ENCODE data around the gene CLEC3B. TPM values are rescaled to one million over a fixed set of nuclear protein-coding genes. Genes with fewer than 3 reads are reported as not detected.

The CLEC3B gene
- total and polyA plus RNA-seq, 12 donors = 34.8 to 355 (median 59.4) TPM

DNA sequence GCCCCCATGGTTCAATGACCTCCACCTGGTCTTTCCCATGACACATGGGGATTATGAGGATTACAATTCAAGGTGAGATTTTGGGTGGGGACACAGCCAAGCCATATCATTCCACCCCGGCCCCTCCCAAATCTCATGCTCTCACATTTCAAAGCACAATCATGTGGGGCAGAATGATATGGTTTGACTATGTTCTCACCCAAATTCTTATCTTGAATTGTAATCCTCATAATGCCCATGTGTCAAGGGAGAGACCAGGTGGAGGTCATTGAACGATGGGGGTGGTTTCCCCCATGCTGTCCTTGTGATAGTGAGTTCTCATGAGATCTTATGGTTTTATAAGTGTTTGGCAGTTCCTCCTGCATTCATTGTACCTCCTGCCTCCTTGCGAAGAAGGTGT lies 2.4 kb upstream of the CLEC3B start:
- H3K4me3 ChIP-seq = no peak overlapping the region
- H3K9me3 ChIP-seq = no peaks in the 10 kb centered on the region
- H3K27me3 ChIP-seq = no peaks in the 10 kb centered on the region
- peak overlapping the region in 2 of 10 donors; percentile 86 for H3K27ac ChIP-seq
- TF ChIP-seq, protein P1, sequence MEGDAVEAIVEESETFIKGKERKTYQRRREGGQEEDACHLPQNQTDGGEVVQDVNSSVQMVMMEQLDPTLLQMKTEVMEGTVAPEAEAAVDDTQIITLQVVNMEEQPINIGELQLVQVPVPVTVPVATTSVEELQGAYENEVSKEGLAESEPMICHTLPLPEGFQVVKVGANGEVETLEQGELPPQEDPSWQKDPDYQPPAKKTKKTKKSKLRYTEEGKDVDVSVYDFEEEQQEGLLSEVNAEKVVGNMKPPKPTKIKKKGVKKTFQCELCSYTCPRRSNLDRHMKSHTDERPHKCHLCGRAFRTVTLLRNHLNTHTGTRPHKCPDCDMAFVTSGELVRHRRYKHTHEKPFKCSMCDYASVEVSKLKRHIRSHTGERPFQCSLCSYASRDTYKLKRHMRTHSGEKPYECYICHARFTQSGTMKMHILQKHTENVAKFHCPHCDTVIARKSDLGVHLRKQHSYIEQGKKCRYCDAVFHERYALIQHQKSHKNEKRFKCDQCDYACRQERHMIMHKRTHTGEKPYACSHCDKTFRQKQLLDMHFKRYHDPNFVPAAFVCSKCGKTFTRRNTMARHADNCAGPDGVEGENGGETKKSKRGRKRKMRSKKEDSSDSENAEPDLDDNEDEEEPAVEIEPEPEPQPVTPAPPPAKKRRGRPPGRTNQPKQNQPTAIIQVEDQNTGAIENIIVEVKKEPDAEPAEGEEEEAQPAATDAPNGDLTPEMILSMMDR (IDR thresholded peaks at IDR 0.05) = no peak
- peaks cover 11 to 79% (median 54%) of the 10 kb centered on the region in 9 donors for H3K4me1 ChIP-seq
- intact Hi-C loops (cut with DNase I) = loop anchor here in 1 of 10 donors (5.0 kb wide), 1 partner anchor 46 kb away; the partner anchor contains the start of genes EXOSC7 and ZDHHC3
- no peaks in the 10 kb centered on the region for H3K36me3 ChIP-seq
- 65 to 77% methylated on average over 3 of the region's 3 CpGs for WGBS, 2 donors
- no peak for DNase-seq
- no peak for ATAC-seq

DNA sequence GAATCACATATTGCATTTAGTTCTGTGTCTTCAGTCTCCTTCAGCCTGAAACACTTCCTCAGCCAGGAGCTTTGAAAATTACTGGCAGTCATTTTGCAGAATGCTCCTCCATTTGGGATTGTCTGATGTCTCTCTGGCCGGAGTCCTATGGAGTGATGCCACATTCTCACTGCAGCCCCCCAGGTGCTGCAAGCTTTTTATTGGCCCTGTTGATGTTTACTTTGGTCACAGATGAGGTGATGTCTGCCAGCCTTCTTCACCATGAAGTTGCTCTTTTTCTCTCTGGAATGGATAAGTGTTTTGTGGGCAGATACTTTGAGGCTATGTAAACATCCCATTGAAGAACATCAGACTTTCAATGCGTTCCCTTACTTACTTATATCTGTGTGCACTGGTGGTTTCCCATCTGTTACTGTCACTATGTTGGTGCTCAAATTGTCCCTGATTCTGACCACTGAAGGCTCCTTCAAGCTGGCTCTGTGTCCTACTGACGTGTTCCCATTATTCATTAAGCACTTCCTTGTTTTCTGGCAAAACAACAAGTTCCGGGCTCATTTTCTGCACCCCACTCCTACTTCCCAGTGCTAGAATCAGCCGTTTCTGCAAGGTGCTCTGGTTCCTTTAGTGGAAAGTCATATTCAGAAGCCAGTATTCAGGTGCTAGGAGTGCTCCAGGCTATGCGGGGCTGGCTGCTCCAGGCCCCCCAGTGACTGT lies 1.4 kb upstream of the CLEC3B start:
- H3K27ac ChIP-seq = peak overlapping the region; percentile 49 to 88 (median 84)
- TF ChIP-seq, protein P1 (IDR thresholded peaks at IDR 0.05) = no peak
- no peaks in the 10 kb centered on the region for H3K27me3 ChIP-seq
- no peak overlapping the region for H3K4me3 ChIP-seq
- ATAC-seq (peak in 6 of 8 donors; percentile 1 to 28 (median 14)), DNase-seq (peak in 1 of 2 donors; percentile 56)
- intact Hi-C loops (cut with DNase I) = loop anchor here in 2 of 10 donors (5.0 kb wide), 2 partner anchors 32 to 47 kb away; partner anchors contain the start of genes EXOSC7 (in 1 of the 2) and ZDHHC3 (in 1 of the 2)
- peaks cover 11 to 84% (median 59%) of the 10 kb centered on the region in 9 donors for H3K4me1 ChIP-seq
- no peaks in the 10 kb centered on the region for H3K36me3 ChIP-seq
- 51 to 61% methylated on average over 6 of the region's 6 CpGs for WGBS, 2 donors
- H3K9me3 ChIP-seq = no peaks in the 10 kb centered on the region

DNA sequence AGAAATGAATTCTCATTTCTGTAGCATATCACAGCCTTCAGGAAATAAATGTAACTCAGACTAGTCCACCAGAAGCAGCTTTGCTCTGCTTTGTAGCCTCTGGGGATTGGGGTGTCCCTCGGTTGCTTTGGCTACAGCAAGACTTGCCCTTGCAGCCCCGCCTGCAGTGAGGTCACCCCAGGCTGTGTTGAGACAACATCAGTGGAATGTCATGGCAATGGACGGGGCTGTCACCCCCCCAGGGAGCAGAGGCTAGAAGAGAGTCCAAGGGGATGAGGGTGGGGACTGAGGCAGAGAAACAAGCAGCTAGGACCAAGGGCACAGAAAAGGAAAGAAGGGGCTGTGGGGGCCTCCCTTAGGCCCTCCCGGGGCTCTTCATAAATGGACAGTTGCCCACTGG lies 854 bp downstream of the CLEC3B start:
- H3K4me1 ChIP-seq = peaks cover 9 to 85% (median 51%) of the 10 kb centered on the region in 9 donors
- no peaks in the 10 kb centered on the region for H3K27me3 ChIP-seq
- no peaks in the 10 kb centered on the region for H3K9me3 ChIP-seq
- H3K4me3 ChIP-seq = peak overlapping the region; percentile 33 to 65 (median 52)
- intact Hi-C loops (cut with DNase I) = loop anchor here in 1 of 10 donors (1.0 to 5.0 kb wide), 2 partner anchors 15 to 35 kb away; no protein-coding TSS in a partner anchor
- ATAC-seq (peak; percentile 76 to 89 (median 85)), DNase-seq (peak; percentile 86 to 92)
- WGBS, 2 donors = 28 to 45% methylated on average over 4 of the region's 4 CpGs
- peaks cover 0 to 18% (median 0%) of the 10 kb centered on the region in 9 donors for H3K36me3 ChIP-seq
- peak overlapping the region; percentile 49 to 90 (median 84) for H3K27ac ChIP-seq
- TF ChIP-seq, protein P1 (IDR thresholded peaks at IDR 0.05) = no peak

DNA sequence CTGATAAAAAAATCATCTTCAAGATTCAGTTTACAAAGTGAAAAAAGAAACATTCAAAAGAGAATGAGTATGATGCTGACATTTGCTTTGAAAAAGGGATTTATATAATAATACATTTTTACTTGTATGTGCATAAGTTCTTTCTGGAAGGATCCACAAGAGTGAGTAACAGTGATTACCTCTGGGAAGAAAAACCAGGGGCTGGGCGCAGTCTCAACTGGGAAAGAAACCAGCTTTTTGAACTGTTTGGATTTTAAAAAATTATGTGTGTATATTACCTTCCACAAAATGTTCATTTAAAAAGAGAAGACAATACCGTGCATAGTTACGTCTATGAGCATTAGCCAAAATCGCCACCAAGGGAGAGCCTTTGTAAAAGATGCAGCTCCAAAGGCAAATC lies 1.3 kb downstream of the CLEC3B start:
- intact Hi-C loops (cut with DNase I) = loop anchor here in 1 of 10 donors (5.0 kb wide), 1 partner anchor 35 kb away; no protein-coding TSS in a partner anchor
- Histone ChIP-seq H3K9me3 (no peaks in the 10 kb centered on the region), H3K4me3 (peak overlapping the region in 9 of 10 donors; percentile 33 to 65 (median 57)), H3K4me1 (peaks cover 9 to 81% (median 50%) of the 10 kb centered on the region in 9 donors), H3K27me3 (no peaks in the 10 kb centered on the region), H3K27ac (peak overlapping the region in 9 of 10 donors; percentile 71 to 90 (median 85)), H3K36me3 (peaks cover 0 to 23% (median 0%) of the 10 kb centered on the region in 9 donors)
- WGBS, 2 donors = 70 to 73% methylated on average over 4 of the region's 4 CpGs
- no peak for DNase-seq
- ATAC-seq = no peak
- TF ChIP-seq, protein P1 (IDR thresholded peaks at IDR 0.05) = no peak

Data from heart right ventricle (tissue), 16 donors.